Subcutaneous abdominal adipose tissue (tissue), 5 donors: ENCODE data around the gene TBL3.

Source experiments
- H3K27ac ChIP-seq: one replicate; pipeline ENCODE4 v1.7.0; 2013; ENCODE audit warnings: low read depth, mild to moderate bottlenecking, inconsistent platforms, low read length, moderate library complexity
- H3K27me3 ChIP-seq, 5 donors: one replicate each; pipeline ENCODE4 v1.7.0; 2013; ENCODE audit warnings: low read length in 5 of 5, inconsistent platforms in 1 of 5; ENCODE audit not compliant: control insufficient read depth in 5 of 5, insufficient read depth in 4 of 5
- H3K36me3 ChIP-seq, 5 donors: one replicate each; pipeline ENCODE4 v1.7.0; 2013; ENCODE audit warnings: low read length in 5 of 5; ENCODE audit not compliant: control insufficient read depth in 5 of 5, insufficient read depth in 5 of 5
- H3K4me1 ChIP-seq, 5 donors: one replicate each; pipeline ENCODE4 v1.7.0; 2013; ENCODE audit warnings: low read length in 5 of 5, mild to moderate bottlenecking in 3 of 5, moderate library complexity in 1 of 5; ENCODE audit not compliant: control insufficient read depth in 5 of 5, insufficient read depth in 5 of 5
- H3K4me3 ChIP-seq, 5 donors: one replicate each; pipeline ENCODE4 v1.7.0; 2013; ENCODE audit warnings: low read length in 5 of 5, low read depth in 1 of 5
- H3K9ac ChIP-seq, 5 donors: one replicate each; pipeline ENCODE4 v1.7.0; 2013; ENCODE audit warnings: low read length in 5 of 5, mild to moderate bottlenecking in 4 of 5, moderate library complexity in 3 of 5
- H3K9me3 ChIP-seq, 5 donors: one replicate each; pipeline ENCODE4 v1.7.0; 2013; ENCODE audit warnings: low read length in 5 of 5; ENCODE audit not compliant: control insufficient read depth in 5 of 5
- donor health status: healthy.
- donor health status: healthy.
- donor health status: healthy.
- donor health status: healthy.
- donor health status: healthy.

Gene TBL3

GRCh38 chr16:1942810-1943726 is 28.8 kb upstream of the TBL3 start, which contains the start of gene MSRB1:
TSS of gene MSRB1 (minus strand) at chr16:1943199. CDS start at chr16:1943156, 43 bp downstream.
- Histone ChIP-seq H3K4me3 (peak within 1 kb of the TSS; percentile 57 to 83 (median 78)), H3K36me3 (peaks cover 0 to 28% (median 20%) of the 10 kb centered on the region in 5 donors), H3K9me3 (no peaks in the 10 kb centered on the region), H3K27me3 (no peaks in the 10 kb centered on the region), H3K27ac (peak within 1 kb of the TSS; percentile 69), H3K9ac (peak within 1 kb of the TSS in 4 of 5 donors; percentile 61 to 84 (median 78)), H3K4me1 (peaks cover 11 to 40% (median 28%) of the 10 kb centered on the region in 5 donors)

- Histone ChIP-seq H3K36me3 (peaks cover 0 to 12% (median 7%) of the 10 kb centered on the region in 5 donors), H3K27ac (no peak overlapping the region), H3K9me3 (no peaks in the 10 kb centered on the region), H3K9ac (no peak overlapping the region), H3K4me1 (peaks cover 11 to 40% (median 28%) of the 10 kb centered on the region in 5 donors), H3K4me3 (no peak overlapping the region), H3K27me3 (no peaks in the 10 kb centered on the region)
Measured at GRCh38 chr16:1944612-1945199, 27.1 kb upstream of the TBL3 start.

GRCh38 chr16:1945559-1946391 is 26.1 kb upstream of the TBL3 start:
- Histone ChIP-seq H3K4me3 (no peak overlapping the region), H3K4me1 (peaks cover 9 to 33% (median 21%) of the 10 kb centered on the region in 5 donors), H3K9me3 (no peaks in the 10 kb centered on the region), H3K9ac (no peak overlapping the region), H3K36me3 (peaks cover 0 to 3% (median 0%) of the 10 kb centered on the region in 5 donors), H3K27me3 (no peaks in the 10 kb centered on the region), H3K27ac (no peak overlapping the region)

GRCh38 chr16:1946495-1947368 is 25.1 kb upstream of the TBL3 start:
- H3K4me1 ChIP-seq: peaks cover 4 to 24% (median 18%) of the 10 kb centered on the region in 5 donors
- no peak overlapping the region for H3K27ac ChIP-seq
- no peaks in the 10 kb centered on the region for H3K27me3 ChIP-seq
- no peaks in the 10 kb centered on the region for H3K36me3 ChIP-seq
- no peaks in the 10 kb centered on the region for H3K9me3 ChIP-seq
- H3K4me3 ChIP-seq: no peak overlapping the region
- H3K9ac ChIP-seq: no peak overlapping the region

- no peak overlapping the region for H3K4me3 ChIP-seq
- H3K27ac ChIP-seq: no peak overlapping the region
- peaks cover 0 to 18% (median 12%) of the 10 kb centered on the region in 5 donors for H3K4me1 ChIP-seq
- H3K9ac ChIP-seq: no peak overlapping the region
- no peaks in the 10 kb centered on the region for H3K27me3 ChIP-seq
- H3K9me3 ChIP-seq: no peaks in the 10 kb centered on the region
- no peaks in the 10 kb centered on the region for H3K36me3 ChIP-seq
Measured at GRCh38 chr16:1947369-1947670, 24.5 kb upstream of the TBL3 start.

GRCh38 chr16:1949507-1949906 is 22.3 kb upstream of the TBL3 start:
- H3K27ac ChIP-seq: no peak overlapping the region
- H3K9me3 ChIP-seq: no peaks in the 10 kb centered on the region

GRCh38 chr16:1950047-1950446 is 21.8 kb upstream of the TBL3 start:
- Histone ChIP-seq H3K9ac (no peak overlapping the region), H3K4me3 (no peak overlapping the region), H3K27ac (no peak overlapping the region), H3K4me1 (no peaks in the 10 kb centered on the region), H3K27me3 (peaks cover 0 to 4% (median 0%) of the 10 kb centered on the region in 5 donors), H3K9me3 (no peaks in the 10 kb centered on the region), H3K36me3 (no peaks in the 10 kb centered on the region)

More at GRCh38 chr16:1949507-1949906, 22.3 kb upstream of the TBL3 start:
- no peaks in the 10 kb centered on the region for H3K36me3 ChIP-seq
- H3K27me3 ChIP-seq: peaks cover 0 to 4% (median 0%) of the 10 kb centered on the region in 5 donors
- H3K9ac ChIP-seq: no peak overlapping the region
- no peaks in the 10 kb centered on the region for H3K4me1 ChIP-seq
- no peak overlapping the region for H3K4me3 ChIP-seq

- Histone ChIP-seq H3K9me3 (no peaks in the 10 kb centered on the region), H3K36me3 (no peaks in the 10 kb centered on the region), H3K27me3 (peaks cover 0 to 4% (median 0%) of the 10 kb centered on the region in 5 donors), H3K27ac (no peak overlapping the region), H3K9ac (no peak overlapping the region), H3K4me1 (no peaks in the 10 kb centered on the region), H3K4me3 (no peak overlapping the region)
Measured at GRCh38 chr16:1950559-1950958, 21.3 kb upstream of the TBL3 start.

GRCh38 chr16:1953734-1954133 is 18.1 kb upstream of the TBL3 start:
- Histone ChIP-seq H3K27ac (no peak overlapping the region), H3K9me3 (no peaks in the 10 kb centered on the region), H3K4me1 (peaks cover 0 to 2% (median 1%) of the 10 kb centered on the region in 5 donors), H3K27me3 (peaks cover 0 to 4% (median 0%) of the 10 kb centered on the region in 5 donors), H3K9ac (no peak overlapping the region), H3K36me3 (no peaks in the 10 kb centered on the region), H3K4me3 (no peak overlapping the region)
